T-helper 1 cell (primary cell): ENCODE results near the gene ZNF358.

Experiments
- DNase-seq, 5 donors: peaks; one replicate each; pipeline ENCODE4 v3.0.0-alpha.2; 2012 to 2020

The ZNF358 gene

GRCh38 chr19:7520131-7521051 lies 4.5 kb downstream of the ZNF358 start:
- DNase-seq: no peak

GRCh38 chr19:7521551-7522071 lies 5.7 kb downstream of the ZNF358 start:
- DNase-seq: no peak

DNA sequence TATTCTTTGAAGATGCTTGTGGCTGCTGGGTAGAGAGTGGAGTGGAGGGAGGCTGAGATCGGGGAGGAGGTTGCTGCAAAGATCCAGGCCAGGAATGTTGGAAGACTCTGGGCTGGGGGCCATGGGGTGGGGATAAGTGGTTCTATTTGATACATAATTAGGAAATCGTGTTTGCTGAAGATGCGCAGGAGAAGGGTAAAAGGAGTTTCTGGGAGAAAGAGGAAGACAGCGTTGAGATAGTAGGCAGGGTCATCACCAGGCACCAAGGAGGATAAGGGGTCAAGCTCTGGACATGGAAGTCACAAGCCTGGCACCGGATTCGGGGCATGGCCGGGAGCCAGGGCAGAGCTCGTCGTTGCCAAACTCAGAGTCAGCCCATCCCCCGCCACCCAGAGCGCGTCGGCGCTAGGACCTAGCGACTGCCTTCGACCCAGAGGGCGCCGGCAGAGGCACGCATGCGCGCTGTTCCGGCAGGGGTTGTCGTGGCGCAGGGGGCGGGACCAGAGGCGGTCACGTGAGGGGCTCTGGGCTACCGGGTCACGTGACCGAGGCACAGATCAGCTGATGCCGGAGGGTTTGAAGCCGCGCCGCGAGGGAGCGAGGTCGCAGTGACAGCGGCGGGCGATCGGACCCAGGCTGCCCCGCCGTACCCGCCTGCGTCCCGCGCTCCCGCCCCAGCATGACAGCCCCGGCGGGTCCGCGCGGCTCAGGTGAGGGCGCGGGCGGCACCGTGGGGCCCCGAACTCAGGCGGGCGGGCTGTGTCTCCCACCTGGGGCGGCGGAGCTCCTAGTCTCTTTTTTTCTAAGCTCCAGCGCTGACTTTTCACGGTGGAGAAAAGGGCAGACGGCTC lies 6.4 kb downstream of the ZNF358 start, which contains the start of gene MCOLN1:
Gene MCOLN1, plus strand, starts transcription at position 553 of the 851 bp plus-strand sequence. Its CDS starts 127 bp downstream, at position 680.
- peak; percentile 98 to 100 (median 99) for DNase-seq

GRCh38 chr19:7522923-7523667 lies 7.2 kb downstream of the ZNF358 start:
- DNase-seq: no peak

GRCh38 chr19:7524523-7524922 lies 8.6 kb downstream of the ZNF358 start:
- DNase-seq: no peak

GRCh38 chr19:7524992-7525739 lies 9.3 kb downstream of the ZNF358 start:
- DNase-seq: no peak

GRCh38 chr19:7526059-7526929 lies 10.4 kb downstream of the ZNF358 start:
- DNase-seq: no peak

GRCh38 chr19:7527516-7528191 lies 11.8 kb downstream of the ZNF358 start:
- DNase-seq: no peak

- DNase-seq: no peak
These were observed 12.3 kb downstream of the ZNF358 start for GRCh38 chr19:7528192-7528519.

GRCh38 chr19:7528522-7529245 lies 12.8 kb downstream of the ZNF358 start:
- no peak for DNase-seq

GRCh38 chr19:7529246-7529600 lies 13.3 kb downstream of the ZNF358 start:
- no peak for DNase-seq

GRCh38 chr19:7529610-7530490 lies 13.9 kb downstream of the ZNF358 start:
- DNase-seq: no peak

DNA sequence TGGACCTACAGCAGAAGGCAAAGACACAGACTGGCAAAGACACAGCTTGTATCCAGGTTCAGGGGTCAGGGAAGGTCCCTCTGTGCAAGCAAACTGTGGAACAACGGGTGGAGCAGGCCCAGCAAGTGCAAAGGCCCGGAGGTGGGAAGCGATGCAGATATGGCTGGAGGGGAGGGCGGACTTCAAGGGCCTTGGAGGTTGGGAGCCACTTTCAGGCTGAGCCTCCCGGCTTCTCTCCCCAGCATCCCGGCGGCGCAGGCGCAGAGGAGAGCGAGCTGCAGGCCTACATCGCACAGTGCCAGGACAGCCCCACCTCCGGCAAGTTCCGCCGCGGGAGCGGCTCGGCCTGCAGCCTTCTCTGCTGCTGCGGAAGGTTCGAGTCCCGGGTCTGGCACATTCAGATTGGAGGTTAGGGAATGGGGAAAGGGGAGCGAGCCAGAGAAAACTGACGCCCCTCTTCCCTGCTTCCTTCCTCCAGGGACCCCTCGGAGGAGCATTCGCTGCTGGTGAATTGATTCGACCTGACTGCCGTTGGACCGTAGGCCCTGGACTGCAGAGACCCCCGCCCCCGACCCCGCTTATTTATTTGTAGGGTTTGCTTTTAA lies 17.5 kb downstream of the ZNF358 start:
- DNase-seq: no peak

- DNase-seq: peak; percentile 75 to 91 (median 79)
These were observed 18.1 kb downstream of the ZNF358 start for GRCh38 chr19:7533925-7534480.

- peak in 1 of 5 donors; percentile 26 for DNase-seq
These were observed 18.7 kb downstream of the ZNF358 start for GRCh38 chr19:7534531-7535046.

- DNase-seq: peak; percentile 79 to 92 (median 89)
These were observed 19.4 kb downstream of the ZNF358 start, which contains the start of gene PNPLA6 for GRCh38 chr19:7535047-7535997. Gene PNPLA6 (plus strand): TSS chr19:7535717. CDS start chr19:7535789, 72 bp downstream.
